Endothelial cell of hepatic sinusoid (primary cell): ENCODE measurements around the gene TCEA2.

Experiments
- in situ Hi-C: cut with HindIII; loops from 2 replicates; pipeline ENCODE4 v1.10.0; 2017; ENCODE audit warnings: low sequenced_read_pairs

TCEA2 gene

GRCh38 chr20:64062596-64063388 is at the start of gene TCEA2:
Gene TCEA2, plus strand, starts transcription at chr20:64063198. Its CDS starts 115 bp downstream, at chr20:64063313.
- in situ Hi-C loops: no loop called here

GRCh38 chr20:64015635-64016034 is 47.4 kb upstream of the TCEA2 start:
- in situ Hi-C loops: no loop called here

GRCh38 chr20:64021124-64021975 is 41.6 kb upstream of the TCEA2 start:
- in situ Hi-C loops: no loop called here

DNA sequence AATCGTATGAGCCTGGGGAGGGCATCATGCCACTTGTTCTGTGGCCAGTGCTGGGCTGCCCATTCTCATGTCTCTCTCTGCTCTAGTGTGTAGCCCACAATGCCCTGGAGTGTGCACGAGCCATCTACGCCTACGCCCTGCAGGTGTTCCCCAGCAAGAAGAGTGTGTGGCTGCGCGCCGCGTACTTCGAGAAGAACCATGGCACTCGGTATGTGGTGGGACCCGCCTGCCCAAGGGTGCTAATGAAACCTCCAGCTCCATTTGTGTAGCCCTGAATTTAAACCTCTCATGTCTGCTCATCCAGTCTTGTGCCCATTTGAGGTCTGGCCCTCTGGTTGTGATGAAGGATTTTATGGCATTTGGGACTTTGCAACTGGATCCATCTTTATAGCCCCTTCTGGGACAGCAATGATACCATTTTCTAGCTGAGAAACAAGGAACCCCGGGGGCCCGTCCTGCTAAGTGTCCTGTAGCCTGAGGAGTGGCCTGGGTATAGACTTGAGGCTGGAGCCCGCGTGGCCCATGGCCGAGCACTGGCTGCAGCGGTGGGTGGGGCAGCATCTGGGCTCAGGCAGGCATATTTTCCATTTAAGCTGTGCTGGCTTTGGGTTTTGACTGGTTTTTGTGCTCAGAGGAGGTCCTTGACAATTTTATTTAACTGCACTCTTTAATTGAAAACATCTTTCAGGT is 40.2 kb upstream of the TCEA2 start:
- in situ Hi-C loops: no loop called here

DNA sequence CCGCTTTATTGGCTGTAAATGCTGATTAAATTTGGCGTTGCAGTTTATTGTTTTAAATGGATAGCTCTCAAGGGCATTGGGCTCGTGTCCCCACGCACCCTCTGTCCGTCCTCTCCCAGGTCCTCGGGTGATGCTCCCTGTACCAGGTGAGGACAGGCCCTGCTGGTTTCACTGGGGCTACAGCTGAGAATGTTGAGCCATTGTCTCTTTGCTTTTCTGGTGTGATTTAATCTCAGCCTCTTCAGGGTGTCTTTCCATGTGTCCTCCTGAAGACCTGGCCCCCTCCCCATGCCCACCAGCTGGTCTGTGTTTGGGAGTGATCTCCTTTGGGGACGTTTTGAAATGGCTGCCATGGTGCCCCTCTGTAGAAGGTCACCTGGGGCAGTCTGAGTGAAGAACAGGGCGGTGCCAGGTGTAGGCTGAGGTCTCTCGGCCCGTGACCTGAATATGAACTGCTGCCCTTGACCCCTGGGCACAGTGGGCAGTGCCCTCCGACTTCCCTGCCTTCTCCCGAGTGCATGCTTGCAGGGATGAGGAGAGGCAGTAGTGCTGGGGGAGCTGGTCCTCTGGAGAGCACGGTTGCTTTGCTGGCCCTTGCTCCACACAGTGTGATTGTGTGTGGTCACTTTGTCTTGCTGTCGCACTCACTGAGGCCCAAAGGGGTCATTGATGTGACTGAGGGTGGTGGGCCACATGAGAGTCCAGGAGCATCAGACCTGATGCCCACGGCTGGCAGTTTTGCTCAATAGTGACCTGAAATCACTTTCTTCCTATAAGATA is 39.4 kb upstream of the TCEA2 start:
- in situ Hi-C loops: no loop called here

GRCh38 chr20:64024141-64024990 is 38.6 kb upstream of the TCEA2 start:
- in situ Hi-C loops: no loop called here

DNA sequence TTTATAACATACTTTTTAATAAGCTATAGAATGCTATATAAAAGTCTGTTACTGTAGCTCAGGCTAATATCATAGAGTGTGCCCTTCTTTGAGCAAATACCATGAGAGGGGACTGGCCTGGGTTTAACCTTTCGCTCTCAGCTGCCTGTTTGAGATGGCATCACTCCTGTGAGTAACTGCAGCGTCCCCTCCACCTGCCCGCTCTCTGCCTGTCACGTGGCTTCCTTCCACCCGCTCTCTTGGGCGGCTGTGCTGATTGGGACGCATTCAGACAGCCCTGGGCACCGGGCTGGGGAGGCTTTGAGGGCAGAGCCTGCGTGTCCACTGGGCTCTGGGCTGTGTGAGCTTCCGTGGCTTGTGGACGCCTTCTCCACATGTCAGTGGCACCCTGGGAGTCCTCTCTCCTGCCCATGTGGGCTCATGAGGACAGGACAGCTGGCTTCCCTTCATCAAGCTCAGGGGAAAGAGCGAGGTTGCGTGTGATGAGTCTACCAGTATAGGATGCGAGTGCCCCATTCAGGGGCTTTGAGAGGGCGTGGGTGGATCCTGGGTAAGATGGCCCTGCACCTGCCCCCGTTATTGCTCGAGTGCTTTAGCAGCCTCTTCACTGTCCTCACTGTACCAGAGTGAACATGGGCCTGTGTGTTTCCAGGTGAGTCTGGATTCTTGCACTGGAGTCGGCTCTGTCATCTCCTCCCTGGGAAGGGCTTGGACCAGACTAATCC is 37.7 kb upstream of the TCEA2 start:
- in situ Hi-C loops: no loop called here

GRCh38 chr20:64025826-64026412 is 37.1 kb upstream of the TCEA2 start:
- in situ Hi-C loops: no loop called here

DNA sequence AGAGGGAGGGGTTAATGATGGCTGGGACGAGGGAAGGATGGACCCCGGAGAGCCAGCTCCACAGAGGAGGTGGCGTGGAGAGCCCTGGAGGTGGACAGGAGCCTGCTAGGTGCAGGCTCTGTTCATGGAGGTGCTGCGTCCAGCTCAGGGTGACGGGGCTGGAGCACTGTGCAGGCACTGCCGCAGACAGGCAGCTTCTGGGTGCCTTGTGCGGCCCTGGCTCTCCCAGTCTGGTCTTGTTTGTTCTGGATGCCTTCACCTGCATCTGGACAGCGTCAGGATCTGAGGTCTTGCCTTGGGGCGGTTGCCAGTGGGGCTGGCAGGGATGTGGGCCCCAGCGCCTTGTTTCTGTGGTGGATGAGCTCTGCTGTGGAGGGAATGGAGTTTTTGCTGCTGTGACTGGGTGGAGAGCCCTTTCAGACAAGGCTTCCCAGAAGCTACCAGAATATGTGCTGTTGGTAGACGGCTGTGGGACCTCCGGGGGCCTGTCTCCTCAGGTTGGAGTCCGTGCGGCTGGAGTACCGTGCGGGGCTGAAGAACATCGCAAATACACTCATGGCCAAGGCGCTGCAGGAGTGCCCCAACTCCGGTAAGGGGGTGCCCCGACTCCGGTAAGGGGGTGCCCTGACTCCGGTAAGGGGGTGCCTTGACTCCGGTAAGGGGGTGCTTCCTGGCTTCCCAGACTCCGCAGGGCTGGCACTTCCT is 34.9 kb upstream of the TCEA2 start:
- in situ Hi-C loops: no loop called here

DNA sequence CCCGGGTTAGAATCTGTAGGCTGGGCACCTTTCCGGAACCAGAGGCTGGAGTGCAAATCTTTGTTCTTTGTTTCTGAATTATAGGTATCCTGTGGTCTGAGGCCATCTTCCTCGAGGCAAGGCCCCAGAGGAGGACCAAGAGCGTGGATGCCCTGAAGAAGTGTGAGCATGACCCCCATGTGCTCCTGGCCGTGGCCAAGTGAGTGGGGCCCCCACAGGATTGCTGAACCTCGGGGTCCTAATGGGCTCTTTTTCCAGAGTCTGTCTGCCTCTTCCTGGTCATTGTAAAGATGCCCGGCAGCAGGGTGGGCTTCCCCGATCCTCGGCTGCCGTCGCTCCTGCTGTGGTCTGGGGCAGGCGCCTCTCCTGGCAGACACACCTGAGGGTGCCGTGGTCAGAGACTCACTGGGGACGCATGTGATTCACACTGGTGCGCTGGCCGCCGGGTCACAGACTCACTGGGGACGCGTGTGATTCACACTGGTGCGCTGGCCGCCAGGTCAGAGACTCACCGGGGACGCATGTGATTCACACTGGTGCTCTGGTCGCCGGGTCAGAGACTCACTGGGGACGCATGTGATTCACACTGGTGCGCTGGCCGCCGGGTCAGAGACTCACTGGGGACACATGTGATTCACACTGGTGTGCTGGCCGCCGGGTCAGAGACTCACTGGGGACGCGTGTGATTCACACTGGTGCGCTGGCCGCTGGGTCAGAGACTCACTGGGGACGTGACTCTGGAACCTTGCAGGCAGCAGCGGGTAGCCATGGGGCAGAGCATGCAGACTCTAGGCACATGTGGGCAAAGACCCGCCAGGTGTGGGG is 33.5 kb upstream of the TCEA2 start:
- in situ Hi-C loops: no loop called here

DNA sequence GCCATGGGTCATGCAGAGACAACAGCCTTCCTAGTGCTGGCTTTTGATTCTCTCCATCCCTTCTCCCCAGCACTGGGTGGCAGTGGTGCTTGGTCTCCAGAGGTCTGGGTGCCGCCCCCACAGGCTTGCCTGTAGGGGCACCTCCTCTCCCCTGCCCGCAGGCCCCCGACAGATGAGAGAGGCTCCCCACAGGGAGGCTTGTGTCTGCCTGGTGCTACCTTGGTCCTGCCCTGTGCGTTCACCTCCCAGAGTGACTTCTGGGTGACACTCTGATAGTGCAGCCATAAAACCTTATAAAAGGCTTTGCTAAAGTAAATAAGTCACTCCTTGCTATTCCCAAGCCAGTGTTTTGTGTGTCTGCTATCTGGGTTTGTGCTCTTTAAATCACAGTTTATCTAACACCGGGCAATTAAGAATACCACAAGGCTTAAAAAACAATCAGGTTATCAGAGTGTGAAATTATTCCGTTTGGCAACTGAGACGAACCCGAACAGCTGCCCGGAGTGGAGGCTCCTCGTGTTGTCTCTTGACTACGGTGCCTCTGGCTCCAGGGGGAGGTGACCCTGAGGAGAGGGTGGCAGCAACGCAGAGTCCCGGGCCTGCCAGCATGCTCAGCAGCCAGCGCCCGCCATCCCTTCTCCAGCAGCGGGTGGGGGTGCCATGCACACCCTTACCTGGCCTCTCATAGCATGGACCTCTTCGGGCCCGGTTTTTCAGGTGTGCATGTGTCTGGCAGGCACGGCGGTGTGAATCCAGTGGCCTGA is 32.4 kb upstream of the TCEA2 start:
- in situ Hi-C loops: no loop called here

DNA sequence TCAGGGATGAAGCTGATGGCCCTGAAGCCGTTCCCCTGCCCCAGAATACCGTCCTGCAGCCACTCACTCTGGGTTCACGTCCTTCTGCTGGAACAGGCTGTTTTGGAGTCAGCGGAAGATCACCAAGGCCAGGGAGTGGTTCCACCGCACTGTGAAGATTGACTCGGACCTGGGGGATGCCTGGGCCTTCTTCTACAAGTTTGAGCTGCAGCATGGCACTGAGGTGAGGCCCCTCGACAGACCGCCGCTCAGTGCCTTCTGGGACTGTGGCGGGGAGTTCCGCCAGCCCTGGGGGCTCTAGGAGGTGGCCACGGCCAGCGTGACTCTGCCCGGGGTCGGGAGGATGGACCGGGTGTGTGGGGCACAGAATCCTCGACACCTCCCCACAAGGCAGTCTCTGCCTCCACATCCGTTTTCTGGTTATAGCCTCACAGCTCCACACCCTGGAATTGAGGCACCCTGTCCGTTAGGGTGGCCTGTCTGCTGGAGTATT is 31.1 kb upstream of the TCEA2 start:
- in situ Hi-C loops: no loop called here

DNA sequence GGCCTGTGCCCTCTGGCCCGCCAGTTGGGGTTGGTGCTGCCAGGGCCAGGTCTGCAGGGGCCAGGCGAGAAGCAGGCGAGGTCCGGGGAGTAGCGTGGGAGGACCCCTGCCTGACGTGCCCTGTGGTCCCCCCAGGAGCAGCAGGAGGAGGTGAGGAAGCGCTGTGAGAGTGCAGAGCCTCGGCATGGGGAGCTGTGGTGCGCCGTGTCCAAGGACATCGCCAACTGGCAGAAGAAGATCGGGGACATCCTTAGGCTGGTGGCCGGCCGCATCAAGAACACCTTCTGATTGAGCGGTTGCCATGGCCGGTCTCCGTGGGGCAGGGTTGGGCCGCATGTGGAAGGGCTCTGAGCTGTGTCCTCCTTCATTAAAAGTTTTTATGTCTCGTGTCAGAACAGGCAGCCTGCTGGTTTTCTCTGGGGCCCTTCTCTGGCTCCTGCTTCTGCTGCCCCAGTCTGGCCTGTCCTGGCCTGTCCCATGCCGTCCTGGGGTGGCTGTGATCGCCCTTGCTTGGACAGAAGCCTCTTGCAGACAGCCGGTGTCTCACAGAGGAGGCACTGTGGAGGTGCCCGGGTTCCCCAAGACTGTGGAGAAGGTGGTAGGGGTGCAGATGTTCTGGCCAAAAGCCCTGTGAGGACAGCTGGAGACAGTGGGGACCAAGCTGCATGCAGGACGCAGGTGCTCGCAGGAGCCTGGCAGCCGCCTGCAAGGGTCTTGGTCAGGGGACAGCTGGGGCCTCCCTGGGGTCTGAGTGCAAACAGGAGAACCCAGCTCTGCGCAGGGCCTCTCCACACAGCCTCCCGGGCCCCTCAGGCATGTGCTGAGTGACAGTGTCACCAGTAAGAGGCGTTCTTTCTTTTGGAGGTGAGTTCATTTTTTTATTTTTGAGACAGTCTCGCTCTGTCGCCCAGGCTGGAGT is 30.0 kb upstream of the TCEA2 start:
- in situ Hi-C loops: no loop called here

DNA sequence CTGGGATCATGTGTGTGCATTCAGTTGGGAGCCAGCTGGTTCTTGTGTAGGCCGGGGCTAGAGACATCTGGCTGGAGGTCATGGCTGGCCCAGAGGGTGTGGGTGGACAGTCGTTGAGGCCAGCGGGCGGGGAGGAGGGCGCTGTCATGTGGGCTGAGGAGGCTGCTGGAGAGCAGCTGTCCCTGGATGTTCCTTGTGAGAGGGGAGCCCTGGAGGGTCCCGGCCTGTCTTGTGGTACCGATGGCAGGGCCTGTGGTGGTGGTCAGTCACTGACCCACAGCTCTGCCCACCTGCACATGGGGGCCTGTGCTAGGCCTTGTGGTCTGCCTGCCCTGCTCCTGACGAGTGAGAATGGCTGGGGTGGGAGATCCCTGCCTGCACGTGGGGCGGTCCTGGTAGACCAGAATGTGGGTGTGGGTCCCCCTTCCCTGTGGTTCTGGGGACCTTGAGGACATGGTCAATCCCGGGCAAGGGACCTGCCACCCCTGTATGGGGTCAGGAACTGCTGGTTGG is 29.0 kb upstream of the TCEA2 start:
- in situ Hi-C loops: no loop called here
